Activated naive CD4-positive, alpha-beta T cell treated with anti-CD3 and anti-CD28 coated beads, Interleukin-2, amount 50 U/mL, for 24 hours (primary cell): ENCODE measurements around the gene SLC25A39.

Experiments used
- H3K27ac Mint-ChIP-seq: one replicate; pipeline ENCODE4 v1.8.0; 2021; ENCODE audit warnings: mild to moderate bottlenecking, mixed read lengths
- H3K27me3 Mint-ChIP-seq: one replicate; pipeline ENCODE4 v1.8.0; 2021; ENCODE audit warnings: mixed read lengths
- H3K36me3 Mint-ChIP-seq: one replicate; pipeline ENCODE4 v1.8.0; 2021; ENCODE audit warnings: mixed read lengths
- H3K4me1 Mint-ChIP-seq: one replicate; pipeline ENCODE4 v1.8.0; 2021; ENCODE audit warnings: mixed read lengths
- H3K4me3 Mint-ChIP-seq: one replicate; pipeline ENCODE4 v1.8.0; 2021; ENCODE audit warnings: mild to moderate bottlenecking, mixed read lengths
- H3K9me3 Mint-ChIP-seq: one replicate; pipeline ENCODE4 v1.8.0; 2021; ENCODE audit warnings: mixed read lengths

The SLC25A39 gene

DNA sequence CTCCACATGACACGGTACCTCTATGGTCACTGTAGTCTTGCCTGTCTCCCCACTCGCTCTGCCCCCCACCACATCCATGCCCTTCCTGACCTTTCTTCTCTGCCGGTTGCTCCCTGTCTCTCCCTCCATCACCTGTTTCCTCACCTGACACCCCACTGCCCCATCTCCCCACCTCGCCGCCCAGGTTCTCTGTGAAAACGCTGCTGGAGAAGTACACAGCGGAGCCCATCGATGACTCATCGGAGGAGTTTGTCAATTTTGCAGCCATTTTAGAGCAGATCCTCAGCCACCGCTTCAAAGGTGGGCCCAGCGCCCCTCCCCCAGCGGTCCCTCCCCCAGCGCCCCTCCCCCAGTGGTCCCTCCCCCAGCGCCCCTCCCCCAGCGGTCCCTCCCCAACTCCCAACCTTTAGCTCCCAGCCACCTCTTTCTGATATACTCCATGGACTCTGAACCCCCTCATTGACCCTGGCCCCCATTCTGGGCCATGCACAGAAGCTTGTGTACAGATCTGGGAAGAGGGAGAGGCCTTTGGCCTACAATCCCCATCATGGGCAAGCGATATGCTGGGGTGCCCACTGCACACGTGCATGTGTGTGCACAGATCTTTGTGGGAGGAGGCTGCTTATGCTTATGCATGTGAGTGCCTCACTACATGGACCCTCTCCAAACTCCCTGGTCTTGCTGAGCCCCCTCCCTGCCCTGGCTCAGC, 12.1 kb downstream of the SLC25A39 start:
- Mint-ChIP-seq H3K27ac (no peak overlapping the region), H3K27me3 (peaks cover 20% of the 10 kb centered on the region), H3K36me3 (no peaks in the 10 kb centered on the region), H3K4me3 (no peak overlapping the region), H3K4me1 (peaks cover 15% of the 10 kb centered on the region), H3K9me3 (no peaks in the 10 kb centered on the region)

DNA sequence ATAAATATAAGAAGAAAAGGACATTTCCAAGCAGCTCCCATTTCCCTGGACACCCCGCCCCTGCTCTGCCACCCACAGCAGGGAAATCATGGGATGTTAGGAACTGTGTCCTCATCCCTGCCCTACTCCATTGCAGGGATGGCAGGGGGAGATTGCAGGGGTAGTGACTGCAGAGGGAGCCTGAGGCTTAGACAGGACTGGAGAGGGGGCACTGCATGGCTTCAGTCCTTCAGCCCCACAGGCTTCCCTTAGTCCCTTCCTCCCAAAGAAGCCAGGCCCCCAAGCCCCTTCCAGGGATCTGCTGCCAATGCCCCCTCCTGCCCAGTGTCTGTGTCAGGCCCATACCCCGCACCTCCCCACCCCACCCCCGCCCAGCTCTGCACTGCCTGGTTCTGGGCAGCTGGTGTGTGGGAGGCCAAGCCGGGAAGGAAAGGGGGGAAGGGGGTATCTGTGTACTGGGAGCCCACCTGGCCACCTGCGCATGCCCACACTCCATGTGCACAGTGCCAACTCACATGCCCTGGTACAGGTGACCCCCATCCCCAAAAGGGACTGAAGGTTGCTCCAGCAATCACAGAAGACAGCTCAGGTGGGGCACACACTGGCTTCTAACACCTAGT, 13.0 kb downstream of the SLC25A39 start:
- Mint-ChIP-seq H3K27me3 (peaks cover 22% of the 10 kb centered on the region), H3K27ac (no peak overlapping the region)

DNA sequence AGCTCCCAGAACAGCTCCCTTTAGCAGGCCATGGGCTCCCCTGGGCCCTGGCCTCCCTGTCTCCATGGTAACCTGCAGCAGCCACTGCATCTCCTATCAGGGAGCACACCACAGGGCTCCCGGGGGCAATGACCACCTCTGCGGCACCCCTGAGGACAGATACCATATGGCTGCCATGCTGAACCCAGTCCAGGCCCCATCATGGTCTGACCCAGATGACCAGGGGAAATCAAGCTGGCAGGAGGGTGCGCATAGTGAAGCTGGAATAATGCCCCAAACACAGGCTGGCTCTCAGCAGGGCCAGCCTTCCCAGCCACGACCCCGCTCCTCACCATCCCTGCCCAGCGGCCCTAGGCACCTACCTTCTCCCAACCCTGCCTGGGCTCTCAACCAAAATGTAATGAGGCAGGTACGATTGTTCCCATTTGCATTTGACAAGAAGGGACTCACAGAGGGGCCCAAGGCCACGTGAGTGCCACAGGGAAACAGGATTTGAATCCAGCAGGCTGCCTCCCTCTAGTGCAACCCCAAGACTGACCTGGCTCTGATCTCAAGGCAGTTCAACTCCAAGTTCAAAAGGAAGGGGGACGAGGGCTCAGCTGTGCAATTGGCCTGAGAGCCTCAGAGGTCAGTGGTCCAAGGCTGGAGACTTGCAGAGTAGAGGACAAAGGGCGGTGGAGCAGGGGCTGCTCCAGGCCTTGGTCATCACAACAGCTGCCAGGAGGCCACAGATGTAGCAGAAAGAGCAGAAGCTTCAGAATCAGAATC, 13.8 kb downstream of the SLC25A39 start:
- no peaks in the 10 kb centered on the region for H3K36me3 Mint-ChIP-seq
- H3K9me3 Mint-ChIP-seq: no peaks in the 10 kb centered on the region
- peaks cover 17% of the 10 kb centered on the region for H3K4me1 Mint-ChIP-seq
- H3K27me3 Mint-ChIP-seq: peaks cover 17% of the 10 kb centered on the region
- H3K27ac Mint-ChIP-seq: no peak overlapping the region
- H3K4me3 Mint-ChIP-seq: no peak overlapping the region

More for the DNA sequence above, 13.0 kb downstream of the SLC25A39 start:
- H3K4me3 Mint-ChIP-seq: no peak overlapping the region
- no peaks in the 10 kb centered on the region for H3K36me3 Mint-ChIP-seq
- no peaks in the 10 kb centered on the region for H3K9me3 Mint-ChIP-seq
- H3K4me1 Mint-ChIP-seq: peaks cover 23% of the 10 kb centered on the region

DNA sequence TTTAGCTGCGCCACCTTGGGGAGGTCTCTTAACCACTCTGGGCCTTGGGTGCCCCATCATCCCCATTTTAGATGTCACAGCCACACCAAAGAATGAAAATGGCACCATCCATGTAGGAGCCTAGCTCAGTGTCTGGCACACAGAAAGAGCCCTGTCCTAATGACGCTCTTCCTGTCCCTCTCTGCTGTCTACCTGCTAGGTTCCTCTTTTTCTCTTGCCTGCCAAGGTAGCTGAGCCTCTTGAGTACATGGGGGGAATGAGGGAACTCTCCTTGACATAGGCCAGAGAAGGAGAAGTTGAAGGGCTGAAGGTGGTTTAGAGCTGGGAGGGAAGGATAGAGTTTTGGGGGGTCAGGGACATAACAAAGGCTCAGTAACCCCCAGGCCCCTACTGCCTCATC, 14.4 kb downstream of the SLC25A39 start:
- H3K27ac Mint-ChIP-seq: no peak overlapping the region

DNA sequence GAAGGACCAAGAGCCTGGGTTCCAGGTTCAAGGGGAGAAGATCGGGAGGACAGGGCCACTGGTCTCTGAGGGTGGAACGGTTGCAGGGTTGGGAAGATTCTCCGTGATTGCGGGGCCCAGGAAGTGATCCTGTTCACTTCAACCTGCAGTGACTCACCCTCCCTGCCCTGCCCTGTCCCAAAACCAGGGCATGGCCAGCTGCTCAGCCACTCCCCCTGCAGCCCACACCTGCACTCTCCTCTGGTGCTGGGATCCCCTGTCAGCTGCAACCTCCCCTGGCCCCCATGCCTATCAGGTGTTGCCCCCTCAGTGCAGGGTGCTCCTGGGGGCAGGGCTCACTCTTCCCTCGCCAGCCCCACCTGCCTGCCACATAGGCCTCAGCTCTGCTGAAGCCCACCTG, 15.2 kb downstream of the SLC25A39 start:
- Mint-ChIP-seq H3K4me3 (peak overlapping the region; percentile 66), H3K27ac (peak overlapping the region; percentile 35), H3K4me1 (peaks cover 13% of the 10 kb centered on the region), H3K36me3 (no peaks in the 10 kb centered on the region), H3K9me3 (no peaks in the 10 kb centered on the region), H3K27me3 (peaks cover 13% of the 10 kb centered on the region)

More for the DNA sequence above, 14.4 kb downstream of the SLC25A39 start:
- H3K27me3 Mint-ChIP-seq: peaks cover 13% of the 10 kb centered on the region
- no peaks in the 10 kb centered on the region for H3K9me3 Mint-ChIP-seq
- H3K36me3 Mint-ChIP-seq: no peaks in the 10 kb centered on the region
- H3K4me1 Mint-ChIP-seq: peaks cover 13% of the 10 kb centered on the region
- H3K4me3 Mint-ChIP-seq: peak overlapping the region; percentile 66

DNA sequence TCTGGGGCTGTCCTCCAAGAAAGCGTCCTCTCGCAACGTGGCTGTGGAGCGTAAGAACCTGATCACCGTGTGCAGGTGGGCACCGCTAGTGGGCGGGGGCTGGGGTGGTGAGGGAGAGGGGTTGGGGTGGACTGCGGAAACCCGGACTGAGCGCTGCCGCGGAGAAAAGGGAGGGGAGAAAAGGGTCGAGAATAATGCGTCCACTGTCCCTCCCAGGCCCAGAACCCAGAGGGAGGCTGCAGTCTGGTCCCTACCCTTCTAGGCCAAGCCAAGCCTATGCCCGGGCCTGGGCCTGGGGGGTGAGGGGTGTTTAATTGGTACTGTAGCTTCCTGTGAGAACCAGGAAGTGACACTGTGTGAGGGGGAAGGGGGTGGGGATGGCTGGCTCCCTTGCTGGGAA, 15.8 kb downstream of the SLC25A39 start:
- Mint-ChIP-seq H3K4me3 (peak overlapping the region; percentile 30), H3K9me3 (no peaks in the 10 kb centered on the region), H3K27me3 (peaks cover 8% of the 10 kb centered on the region), H3K36me3 (no peaks in the 10 kb centered on the region), H3K4me1 (peaks cover 13% of the 10 kb centered on the region), H3K27ac (peak overlapping the region; percentile 35)

DNA sequence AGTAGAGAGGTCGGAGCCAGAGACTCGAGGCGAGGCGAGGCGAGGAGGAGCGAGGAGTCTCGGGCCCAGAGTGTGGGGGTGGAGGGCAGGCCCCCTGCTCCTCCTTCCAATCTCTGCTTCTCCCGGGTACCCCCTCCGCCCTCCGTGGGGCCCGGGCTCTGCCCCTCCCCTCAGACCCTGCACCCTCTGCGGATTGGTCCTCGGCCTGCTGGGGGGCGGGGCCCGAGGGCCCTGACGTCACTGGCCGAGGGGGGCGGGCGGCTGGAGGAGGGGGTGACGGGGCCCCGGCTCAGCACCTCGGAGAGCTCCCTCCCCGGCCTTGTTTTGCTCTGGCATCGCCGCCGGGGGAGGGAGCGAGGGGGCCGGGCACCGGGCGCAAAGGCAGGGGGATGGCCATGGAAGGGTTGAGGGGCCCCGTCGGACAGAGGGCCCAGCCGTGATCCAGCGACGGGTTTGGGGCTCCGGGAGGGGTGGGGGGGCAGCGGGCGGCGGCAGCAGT, 16.3 kb downstream of the SLC25A39 start, which contains the start of gene RUNDC3A:
Gene RUNDC3A (plus strand): TSS at position 282 of the 499 bp plus-strand sequence. CDS start 232 bp downstream, outside the sequence.
- peak within 1 kb of the TSS; percentile 35 for H3K27ac Mint-ChIP-seq

DNA sequence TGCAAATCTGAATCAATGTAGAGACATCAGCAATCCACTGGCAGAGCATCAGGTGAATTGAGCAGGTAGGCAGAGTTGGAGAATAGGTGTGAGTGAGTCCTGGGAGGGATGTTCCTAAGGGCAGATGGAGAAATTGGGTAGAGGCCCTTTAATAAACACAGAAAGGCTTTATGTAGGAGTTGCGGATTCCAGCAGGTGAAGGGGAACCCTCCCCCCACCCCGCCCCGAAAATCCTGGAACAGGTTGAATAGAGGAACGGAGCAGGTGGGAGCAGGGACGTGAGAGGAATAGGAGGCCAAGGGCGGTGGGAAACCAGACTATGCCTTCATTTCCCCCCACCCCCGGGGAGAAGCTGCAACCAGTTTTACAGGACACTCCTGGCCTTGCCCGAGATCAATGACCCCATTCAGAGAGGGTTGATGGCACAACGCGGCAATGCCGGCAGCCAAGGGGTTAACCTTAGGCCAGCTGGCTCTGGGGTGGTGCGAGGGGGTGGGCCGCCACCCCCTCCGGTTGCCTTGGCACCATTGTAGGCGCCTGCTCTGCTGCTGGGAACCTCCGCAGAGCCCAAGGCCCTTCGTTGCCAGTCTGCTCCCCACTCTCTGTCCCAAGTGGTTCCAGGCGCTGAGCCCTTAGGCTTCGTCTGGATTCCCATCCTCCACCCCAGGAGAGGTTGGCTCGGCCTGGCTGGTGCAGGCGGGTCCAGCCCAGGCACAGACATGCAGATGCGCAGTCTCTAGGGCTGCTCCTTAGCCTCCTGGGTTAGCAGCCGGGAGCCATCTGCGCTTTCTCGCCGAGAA, 17.0 kb downstream of the SLC25A39 start:
- H3K9me3 Mint-ChIP-seq: no peaks in the 10 kb centered on the region
- H3K4me3 Mint-ChIP-seq: peak overlapping the region; percentile 54
- H3K36me3 Mint-ChIP-seq: peaks cover 2% of the 10 kb centered on the region
- peaks cover 13% of the 10 kb centered on the region for H3K4me1 Mint-ChIP-seq
- H3K27me3 Mint-ChIP-seq: peaks cover 10% of the 10 kb centered on the region
- H3K27ac Mint-ChIP-seq: no peak overlapping the region

More for the DNA sequence above, 16.3 kb downstream of the SLC25A39 start, which contains the start of gene RUNDC3A:
- Mint-ChIP-seq H3K27me3 (peaks cover 6% of the 10 kb centered on the region), H3K4me1 (peaks cover 13% of the 10 kb centered on the region), H3K9me3 (no peaks in the 10 kb centered on the region), H3K36me3 (no peaks in the 10 kb centered on the region), H3K4me3 (peak within 1 kb of the TSS; percentile 54)

DNA sequence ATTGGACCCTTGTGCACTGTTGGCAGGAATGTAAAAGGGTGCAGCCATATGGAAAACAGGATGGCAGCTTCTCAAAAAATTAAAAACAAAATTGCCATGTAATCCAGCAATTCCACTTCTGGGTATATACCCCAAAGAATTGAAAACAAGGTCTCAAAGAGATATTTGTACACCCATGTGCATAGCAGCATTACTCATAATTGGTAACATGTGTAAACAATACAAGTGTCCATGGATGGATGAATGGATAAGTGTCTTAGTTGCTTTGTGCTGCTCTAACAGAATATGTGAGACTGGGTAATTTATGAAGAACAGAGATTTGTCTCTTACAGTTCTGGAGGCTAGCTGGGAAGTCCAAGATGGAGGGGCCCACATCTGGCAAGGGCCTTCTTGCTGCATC, 20.0 kb downstream of the SLC25A39 start:
- Mint-ChIP-seq H3K27ac (no peak overlapping the region), H3K27me3 (peaks cover 8% of the 10 kb centered on the region), H3K4me1 (peaks cover 9% of the 10 kb centered on the region), H3K9me3 (no peaks in the 10 kb centered on the region), H3K4me3 (no peak overlapping the region), H3K36me3 (peaks cover 2% of the 10 kb centered on the region)

DNA sequence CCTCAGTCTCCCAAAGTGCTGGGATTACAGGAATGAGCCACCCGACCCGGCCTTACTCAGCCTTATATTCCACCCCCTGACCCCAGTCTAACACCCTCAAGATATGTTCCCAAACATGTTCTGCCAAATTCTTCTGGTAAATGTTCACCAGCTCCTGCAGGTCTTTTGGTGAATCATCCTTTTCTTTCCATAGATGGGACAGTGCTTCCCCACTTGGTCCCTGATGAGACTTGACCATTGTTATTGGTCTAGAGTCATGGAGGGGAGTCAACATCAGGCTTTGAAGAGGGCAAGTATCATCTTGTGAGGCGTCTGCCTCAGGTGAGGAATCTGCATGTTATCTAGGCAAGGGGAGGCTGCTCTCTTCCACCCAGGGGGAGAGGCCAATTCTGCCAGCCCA, 26.6 kb downstream of the SLC25A39 start:
- peaks cover 1% of the 10 kb centered on the region for H3K27me3 Mint-ChIP-seq
- no peak overlapping the region for H3K27ac Mint-ChIP-seq
- H3K4me1 Mint-ChIP-seq: no peaks in the 10 kb centered on the region
- H3K36me3 Mint-ChIP-seq: peaks cover 2% of the 10 kb centered on the region
- H3K9me3 Mint-ChIP-seq: no peaks in the 10 kb centered on the region
- H3K4me3 Mint-ChIP-seq: no peak overlapping the region

DNA sequence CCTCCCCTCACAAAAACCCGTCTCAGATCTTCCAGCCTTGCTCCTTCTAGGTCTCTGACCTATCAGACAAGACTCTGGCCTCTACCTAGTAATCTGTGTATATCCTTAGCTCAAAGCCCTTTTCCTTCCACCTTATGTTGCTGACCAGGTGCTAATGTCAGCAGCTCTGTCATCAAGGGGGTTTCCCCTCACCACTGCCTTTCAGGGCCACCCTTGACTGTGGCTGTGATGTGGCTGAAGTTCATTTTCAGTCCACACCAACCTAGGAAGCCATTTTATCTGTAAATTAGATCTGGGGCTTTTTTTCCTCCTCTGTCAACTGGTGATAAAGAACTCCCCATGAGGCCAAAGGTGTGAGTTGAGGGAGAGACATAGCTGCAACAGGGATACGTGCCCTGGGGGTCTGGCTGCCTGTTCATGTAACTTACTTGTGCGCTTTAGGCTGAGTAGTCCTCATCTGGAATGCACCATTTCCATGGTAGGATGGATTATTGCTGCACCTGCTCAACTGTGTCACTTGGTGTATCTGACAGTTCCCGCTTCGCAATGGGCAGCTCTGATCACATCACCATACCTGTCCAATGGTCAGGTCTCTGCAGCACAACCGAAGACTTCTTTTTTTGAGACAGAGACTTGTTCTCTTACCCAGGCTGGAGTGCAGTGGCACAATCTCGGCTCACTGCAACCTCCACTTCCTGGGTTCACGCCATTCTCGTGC, 31.0 kb downstream of the SLC25A39 start:
- no peaks in the 10 kb centered on the region for H3K9me3 Mint-ChIP-seq
- H3K27me3 Mint-ChIP-seq: no peaks in the 10 kb centered on the region
- H3K36me3 Mint-ChIP-seq: no peaks in the 10 kb centered on the region
- no peak overlapping the region for H3K4me3 Mint-ChIP-seq
- H3K27ac Mint-ChIP-seq: no peak overlapping the region
- no peaks in the 10 kb centered on the region for H3K4me1 Mint-ChIP-seq

DNA sequence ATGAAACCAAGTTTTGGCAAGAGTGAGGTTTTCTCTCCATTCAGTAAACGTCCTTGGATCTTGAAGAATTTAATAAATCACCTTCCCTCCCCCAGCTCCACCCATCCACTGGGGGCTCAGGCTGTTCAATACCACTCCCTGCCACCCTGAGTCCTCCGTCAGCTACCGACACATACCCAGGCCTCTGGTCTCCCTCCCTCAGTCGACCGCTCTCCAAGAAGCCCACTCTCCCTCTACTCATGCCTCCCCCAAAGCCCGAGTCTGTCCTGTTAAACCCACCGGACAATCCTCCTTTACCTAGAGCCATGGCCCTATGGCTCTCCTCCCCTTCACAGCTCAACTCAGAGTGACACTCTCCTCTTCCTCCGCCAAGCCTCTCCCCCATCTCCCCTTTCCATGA, 37.0 kb downstream of the SLC25A39 start:
- Mint-ChIP-seq H3K36me3 (no peaks in the 10 kb centered on the region), H3K4me3 (no peak overlapping the region), H3K9me3 (no peaks in the 10 kb centered on the region), H3K4me1 (no peaks in the 10 kb centered on the region), H3K27me3 (no peaks in the 10 kb centered on the region), H3K27ac (no peak overlapping the region)

DNA sequence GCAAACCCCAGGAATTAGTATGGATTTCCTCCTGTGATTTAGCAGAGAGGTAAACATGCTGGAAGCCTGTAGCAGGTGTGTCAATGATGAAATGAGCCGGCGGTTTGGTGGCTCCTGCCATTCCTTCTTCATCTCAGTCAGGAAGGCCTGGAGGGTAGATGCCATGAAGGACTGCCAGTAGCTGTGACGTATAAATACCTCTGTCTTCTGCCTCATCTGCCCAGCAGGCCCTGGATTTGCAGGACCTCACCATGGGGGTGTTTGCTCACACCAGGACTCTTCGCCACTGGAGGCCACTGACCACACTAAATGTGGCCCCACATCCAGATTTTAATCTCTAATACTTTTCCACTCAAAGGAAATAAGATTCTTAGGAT, 40.6 kb downstream of the SLC25A39 start:
- no peaks in the 10 kb centered on the region for H3K9me3 Mint-ChIP-seq
- no peaks in the 10 kb centered on the region for H3K36me3 Mint-ChIP-seq
- H3K27ac Mint-ChIP-seq: no peak overlapping the region
- no peak overlapping the region for H3K4me3 Mint-ChIP-seq
- H3K4me1 Mint-ChIP-seq: no peaks in the 10 kb centered on the region
- no peaks in the 10 kb centered on the region for H3K27me3 Mint-ChIP-seq

DNA sequence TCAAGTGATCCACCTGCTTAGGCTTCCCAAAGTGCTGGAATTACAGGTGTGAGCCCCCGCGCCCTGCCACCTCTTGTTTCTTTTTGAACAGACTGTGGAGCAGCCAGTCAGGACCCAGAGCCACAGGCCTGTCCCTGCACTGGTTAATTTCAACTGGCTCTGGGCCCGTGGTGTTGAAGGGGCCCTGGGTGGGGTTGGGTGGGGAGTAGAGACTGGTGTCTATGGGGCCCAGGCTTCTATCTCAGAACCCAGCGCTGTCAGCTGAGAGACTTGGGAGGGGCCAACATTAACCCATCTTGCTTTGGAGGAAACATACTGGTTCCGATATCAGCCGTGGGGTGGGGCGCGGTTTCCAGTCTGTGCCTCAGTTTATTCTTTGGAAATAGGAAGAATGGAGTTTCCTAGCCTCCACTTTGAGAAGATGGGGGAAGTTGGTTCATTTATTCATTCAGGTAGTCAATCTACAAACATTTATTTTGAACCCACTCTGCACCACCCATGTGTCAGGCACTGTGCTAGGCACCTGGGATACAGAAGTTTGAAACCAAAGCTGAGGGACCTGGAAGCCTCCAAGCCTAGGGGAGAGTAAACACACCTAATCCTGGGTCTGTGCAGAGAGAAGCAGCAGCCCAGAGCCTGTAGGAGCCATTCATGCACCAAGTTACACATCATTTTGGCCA, 41.1 kb downstream of the SLC25A39 start:
- no peak overlapping the region for H3K27ac Mint-ChIP-seq
- H3K9me3 Mint-ChIP-seq: no peaks in the 10 kb centered on the region
- H3K4me1 Mint-ChIP-seq: no peaks in the 10 kb centered on the region
- H3K27me3 Mint-ChIP-seq: no peaks in the 10 kb centered on the region
- H3K4me3 Mint-ChIP-seq: no peak overlapping the region
- no peaks in the 10 kb centered on the region for H3K36me3 Mint-ChIP-seq
